T follicular helper cell (primary cell): Measurements from ENCODE around the gene GTPBP4.

ENCODE experiments used
- DNase-seq: peaks from one replicate; pipeline ENCODE4 v3.0.0-alpha.2; 2020; ENCODE audit warnings: low read depth
- total RNA-seq, 2 experiments: gene quantifications; one replicate each; lab custom pipeline; 2026; lab: John Stamatoyannopoulos, UW

GTPBP4 gene
- 96.8 to 432 reads per million in 2 experiments for total RNA-seq

- DNase-seq: peak; percentile 96
Observed at GRCh38 chr10:987870-988666, at the start of gene GTPBP4. TSS of gene GTPBP4 (plus strand) at chr10:988434. CDS start at chr10:988480, 46 bp downstream.

DNA sequence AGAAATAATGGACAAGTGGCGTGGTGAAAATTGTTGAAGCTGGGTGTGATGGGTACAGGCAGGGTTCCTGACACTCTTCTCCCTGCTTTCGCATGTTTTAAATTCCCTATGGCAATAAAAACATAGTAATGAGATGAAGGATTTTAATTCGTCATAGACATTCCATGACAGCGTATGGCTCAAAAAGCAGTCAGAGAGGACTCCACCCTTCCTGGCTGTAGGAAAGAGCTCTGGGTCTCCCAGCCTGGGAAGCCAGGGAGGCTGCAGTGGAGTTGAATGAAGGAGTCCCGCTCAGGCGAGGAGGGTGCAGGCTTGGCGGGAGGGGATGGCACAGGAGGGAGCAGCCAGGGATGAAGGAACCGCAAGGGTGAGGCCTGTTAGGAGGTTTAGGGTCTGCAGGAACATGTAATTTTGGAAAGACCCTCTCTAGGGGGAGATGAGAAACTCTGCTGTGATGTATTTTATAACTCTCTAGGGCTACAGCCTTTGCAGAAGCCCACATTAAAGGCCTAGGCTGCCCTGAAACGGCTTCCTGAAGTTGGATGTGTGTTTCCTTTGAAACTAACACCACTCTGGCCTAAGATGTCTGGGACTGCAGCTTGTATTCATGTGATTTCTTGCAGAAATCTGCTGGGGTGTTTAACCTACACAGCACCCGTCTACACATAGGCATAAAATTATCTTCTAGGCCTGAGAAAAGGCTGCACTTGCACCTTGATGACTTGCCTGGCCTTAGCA is 49.1 kb upstream of the GTPBP4 start:
- no peak for DNase-seq

GRCh38 chr10:943334-944033 is 44.8 kb upstream of the GTPBP4 start:
- DNase-seq: no peak

- DNase-seq: no peak
Observed at GRCh38 chr10:944034-944831, 44.0 kb upstream of the GTPBP4 start.

DNA sequence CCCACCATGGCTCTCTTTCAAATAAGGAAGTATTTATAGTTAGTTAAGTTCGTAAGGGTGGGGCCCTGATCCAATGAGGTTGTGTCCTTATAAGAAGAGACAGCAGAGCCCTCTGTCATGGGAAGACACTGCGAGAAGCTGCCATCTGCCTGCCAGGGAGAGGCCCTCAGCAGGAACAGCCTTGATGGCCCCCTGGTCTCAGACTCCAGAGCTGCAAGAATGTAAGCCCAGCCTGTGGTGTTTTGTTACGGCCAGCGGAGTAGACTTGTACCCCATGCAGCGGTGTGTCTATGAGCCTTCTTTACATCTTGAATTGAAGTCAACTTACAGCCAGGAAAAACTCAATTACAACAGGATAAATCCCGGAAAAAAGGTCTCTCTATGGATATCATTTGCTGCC is 42.5 kb upstream of the GTPBP4 start:
- no peak for DNase-seq

DNA sequence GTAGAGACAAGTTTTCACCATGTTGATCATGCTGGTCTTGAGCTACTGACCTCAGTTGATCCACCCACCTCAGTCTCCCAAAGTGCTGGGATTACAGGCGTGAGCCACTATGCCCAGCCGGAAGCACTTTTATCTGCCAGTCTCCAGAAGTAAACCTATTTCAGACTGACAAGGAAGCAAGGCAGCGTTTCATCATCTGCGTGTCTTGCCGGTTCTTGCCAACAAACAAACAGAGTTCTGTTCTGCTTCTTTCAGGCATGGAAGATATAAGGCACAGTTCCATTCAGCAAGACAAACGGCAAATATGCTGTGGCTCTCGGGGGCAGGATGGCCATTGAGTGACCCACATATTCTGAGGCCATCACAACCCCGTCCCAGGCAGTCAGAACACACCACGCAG is 41.2 kb upstream of the GTPBP4 start:
- no peak for DNase-seq

DNA sequence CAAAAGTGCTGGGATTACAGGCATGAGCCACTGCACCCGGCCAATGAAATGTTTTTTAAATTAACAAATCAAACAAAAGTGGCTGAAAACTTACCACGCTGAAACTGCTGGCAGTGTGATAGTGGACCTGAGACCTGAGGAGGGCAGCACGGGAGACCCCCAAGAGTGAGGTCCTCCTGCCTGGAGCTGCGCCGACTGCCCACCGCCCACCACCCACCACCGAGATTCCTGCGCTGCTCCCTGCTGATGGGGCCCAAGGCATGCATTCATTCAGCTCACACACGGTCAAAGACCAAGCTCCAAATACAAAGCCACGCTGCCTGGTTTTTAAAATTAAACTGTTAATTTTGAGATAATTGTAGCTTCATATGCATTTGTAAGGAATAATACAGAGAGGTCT is 40.4 kb upstream of the GTPBP4 start:
- DNase-seq: no peak

DNA sequence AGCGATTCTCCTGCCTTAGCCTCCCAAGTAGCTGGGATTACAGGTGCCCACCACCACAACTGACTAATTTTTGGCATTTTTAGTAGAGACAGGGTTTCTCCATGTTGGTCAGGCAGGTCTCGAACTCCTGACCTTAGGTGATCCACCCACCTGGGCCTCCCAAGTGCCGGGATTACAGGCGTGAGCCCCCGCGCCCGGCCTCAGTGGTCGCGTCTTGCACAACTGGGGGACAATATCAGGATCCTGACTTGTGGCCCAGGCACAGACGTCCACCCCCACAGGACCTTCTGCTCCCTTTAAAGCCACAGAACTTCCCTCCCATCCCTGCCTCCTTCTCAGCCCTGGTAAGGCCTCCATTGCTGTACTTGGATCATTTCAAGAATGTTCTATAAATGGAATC is 39.9 kb upstream of the GTPBP4 start:
- no peak for DNase-seq

- no peak for DNase-seq
Observed at GRCh38 chr10:949446-949845, 38.8 kb upstream of the GTPBP4 start.

- DNase-seq: no peak
Observed at GRCh38 chr10:953836-954235, 34.4 kb upstream of the GTPBP4 start.

DNA sequence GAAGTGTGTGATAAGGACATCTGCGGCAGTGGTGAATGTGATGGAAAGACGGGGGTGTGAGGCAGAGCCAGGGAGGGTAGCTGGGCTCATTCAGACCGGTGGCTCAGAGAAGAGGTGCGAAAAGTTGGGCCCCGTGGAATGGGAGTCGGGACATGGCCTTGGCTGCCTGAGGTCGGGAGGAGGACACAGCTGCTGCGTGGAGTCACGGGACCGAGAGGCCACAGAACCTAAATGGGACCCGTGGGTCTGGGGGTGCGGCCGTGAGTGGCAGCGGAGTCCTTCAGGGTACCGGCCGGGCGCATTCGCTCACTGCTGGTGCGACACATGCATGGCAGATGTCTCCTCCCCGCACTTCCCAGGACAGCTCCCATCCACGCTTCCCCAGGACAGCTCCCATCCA is 33.8 kb upstream of the GTPBP4 start:
- DNase-seq: no peak

DNA sequence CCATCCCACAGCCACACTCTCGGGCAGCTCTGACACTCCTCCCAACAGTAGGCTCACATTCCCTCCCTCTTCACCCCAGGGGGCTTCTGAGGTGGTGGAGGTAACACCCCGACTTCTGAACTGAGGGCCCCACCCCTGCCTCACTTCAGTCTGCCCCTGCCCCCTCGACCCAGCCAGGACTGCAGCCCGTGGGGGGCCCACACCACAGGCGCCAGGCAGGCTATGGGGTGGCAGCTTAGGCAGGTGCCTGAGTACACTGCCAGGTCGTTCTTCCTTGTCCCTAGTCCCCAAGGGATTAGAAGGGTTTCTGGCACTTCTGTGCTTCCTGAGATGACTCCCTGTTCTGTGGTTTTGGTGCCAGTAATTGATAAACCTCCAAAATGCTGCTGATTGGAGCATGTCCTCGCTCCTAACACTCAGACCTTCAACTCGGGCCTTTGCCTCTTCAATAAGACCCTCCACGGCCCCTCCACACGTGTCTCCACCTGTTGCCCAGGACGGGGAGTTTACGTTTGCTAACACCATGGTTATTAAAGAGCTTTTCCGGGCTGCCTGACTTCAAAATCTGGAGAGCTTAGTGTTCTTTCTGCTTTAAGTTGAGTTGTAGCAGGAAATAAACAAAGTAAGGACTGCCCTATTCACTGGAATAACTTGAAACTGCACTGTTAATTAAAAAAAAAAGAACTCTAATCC is 33.0 kb upstream of the GTPBP4 start:
- DNase-seq: no peak

GRCh38 chr10:955820-956217 is 32.4 kb upstream of the GTPBP4 start:
- DNase-seq: no peak

- DNase-seq: no peak
Observed at GRCh38 chr10:958106-958505, 30.1 kb upstream of the GTPBP4 start.

GRCh38 chr10:958856-959255 is 29.4 kb upstream of the GTPBP4 start:
- DNase-seq: no peak

- DNase-seq: no peak
Observed at GRCh38 chr10:962342-962741, 25.9 kb upstream of the GTPBP4 start.

GRCh38 chr10:963186-963585 is 25.0 kb upstream of the GTPBP4 start:
- DNase-seq: no peak

DNA sequence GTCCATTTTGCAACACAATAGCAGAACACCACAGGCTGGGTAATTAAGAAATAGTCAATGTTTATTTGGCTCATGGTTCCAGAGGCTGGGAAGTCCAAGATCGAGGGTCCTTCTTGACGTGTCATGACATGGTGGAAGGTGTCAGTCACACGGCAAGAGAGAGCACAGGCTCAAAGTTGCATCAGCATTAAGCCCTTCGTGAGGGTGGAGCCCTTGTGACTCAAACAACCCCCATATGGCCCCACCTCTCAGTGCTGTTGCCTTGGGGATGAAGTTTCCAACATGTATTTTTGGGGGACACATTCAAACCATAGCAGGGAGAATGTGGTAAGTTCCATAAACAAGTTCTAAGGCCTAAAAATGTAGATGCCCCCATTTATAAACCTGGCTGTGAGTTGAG is 24.6 kb upstream of the GTPBP4 start:
- DNase-seq: no peak

GRCh38 chr10:964321-964987 is 23.8 kb upstream of the GTPBP4 start:
- no peak for DNase-seq

DNA sequence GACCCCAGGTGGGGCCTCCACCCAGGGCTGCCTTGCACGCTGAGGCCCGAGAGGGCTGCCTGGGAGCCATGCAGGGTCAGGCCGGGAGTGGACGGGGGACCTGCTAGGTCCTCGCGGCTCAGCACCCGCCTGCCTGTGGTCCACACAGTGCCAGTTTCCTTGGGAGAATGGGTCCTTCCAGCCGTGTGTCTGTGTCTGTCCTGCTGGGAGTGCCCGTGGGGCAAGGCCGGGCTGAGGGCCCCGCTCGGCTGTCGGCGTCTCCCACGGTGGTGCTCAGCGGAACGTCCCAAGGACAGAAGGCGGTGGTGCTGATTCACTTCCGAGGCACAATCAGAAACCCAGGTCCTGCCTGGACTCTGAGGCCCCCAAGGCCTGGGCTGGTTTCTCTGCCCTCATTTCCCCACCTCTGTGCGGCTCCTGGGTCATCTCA is 23.2 kb upstream of the GTPBP4 start:
- DNase-seq: no peak
